NT2/D1 (cell line): ENCODE measurements around the gene CIAO2A.

Experiments used
- SUZ12 ChIP-seq: IDR thresholded peaks from 2 replicates; pipeline ENCODE4 v1.6.1; 2011; ENCODE audit not compliant: insufficient read length, insufficient read depth; ENCODE audit errors: extremely low read depth
- ZNF274 ChIP-seq: IDR thresholded peaks from 2 replicates; pipeline ENCODE4 v1.6.1; 2011; ENCODE audit warnings: mild to moderate bottlenecking, low read depth, low read length

- TF ChIP-seq ZNF274 (no peak), SUZ12 (no peak)
Measured at GRCh38 chr15:64082757-64083156, 10.9 kb downstream of the CIAO2A start.
